Psoas muscle (tissue), 8 donors: ENCODE data around the gene PTPRD. TPM values are rescaled to one million over a fixed set of nuclear protein-coding genes. Genes with fewer than 3 reads are reported as not detected.

ENCODE experiments used
- ATAC-seq, 4 donors: fragments of 200-7000 bp; cut with Tn5 transposase; one replicate each; pipeline ENCODE4 v1.9.1; 2020; ENCODE audit warnings: moderate library complexity in 3 of 4, mild to moderate bottlenecking in 2 of 4
- DNase-seq, 2 donors: peaks; one replicate each; pipeline ENCODE4 v3.0.0-alpha.2; 2020
- H3K27ac ChIP-seq: fragments of 200-600 bp; one replicate; pipeline ENCODE4 v1.8.0; 2022
- H3K27me3 ChIP-seq, 3 donors: fragments of 200-600 bp in 1 of 3; one replicate each; pipeline versions ENCODE4 v1.6.1 to v1.8.0; 2013 to 2022; ENCODE audit warnings: low read length in 2 of 3, mild to moderate bottlenecking in 2 of 3, moderate library complexity in 1 of 3; ENCODE audit not compliant: insufficient read depth in 3 of 3
- H3K36me3 ChIP-seq, 2 donors: fragments of 200-600 bp in 1 of 2; one replicate each; pipeline versions ENCODE4 v1.6.1 to v1.8.0; 2013 to 2022; ENCODE audit warnings: low read depth in 1 of 2, mild to moderate bottlenecking in 1 of 2, moderate library complexity in 1 of 2; ENCODE audit not compliant: insufficient read depth in 1 of 2
- H3K4me1 ChIP-seq: fragments of 200-600 bp; one replicate; pipeline ENCODE4 v1.8.0; 2022
- H3K4me3 ChIP-seq: fragments of 200-600 bp; one replicate; pipeline ENCODE4 v1.8.0; 2022; ENCODE audit warnings: mild to moderate bottlenecking
- H3K9me3 ChIP-seq: fragments of 200-600 bp; one replicate; pipeline ENCODE4 v1.8.0; 2022
- WGBS, 3 donors: extraction: QIAGEN DNeasy Blood & Tissue Kit; methylation state at CpG; one replicate each; pipeline versions ENCODE4 v1.1.6 to v1.1.7; 2013; 5-methylcytosine and 5-hydroxymethylcytosine counted together
- intact Hi-C, 2 donors: fragments of 100-400 bp; cut with DNase I; formaldehyde crosslinking; loops; one replicate each; pipeline versions ENCODE4 v1.11.0 to v1.14.2; 2022
- polyA plus RNA-seq, 3 donors: library from polyadenylated mRNA; stranded (reverse); fragments of 200-250 nt; gene quantifications; one replicate each; pipeline ENCODE4 v1.2.3, GENCODE V29; 2013
- total RNA-seq, 4 donors: library from RNA; stranded (reverse); fragmentation: NEBNext Ultra II Directional in 2 of 4; extraction: Animal tissue kit (Norgen Biotek cat#: 25700) in 2 of 4; gene quantifications; one replicate each; pipeline versions ENCODE4 v1.2.1 to v1.2.4, GENCODE V29; 2021 to 2023
- TF ChIP-seq, protein P1 (sequence below): fragments of 200-600 bp; IDR thresholded peaks from one replicate; pipeline ENCODE4 v1.8.0; 2022; ENCODE audit warnings: antibody characterized with exemption
- donor health status: healthy with polysubstance abuse.
- donor health status: DM: no; HTN: no; CAD: no; lungs with moderate emphysema.
- donor health status: Bipolar disorder and iron deficiency.
- donor health status: healthy.
- donor health status: DM: yes; HTN: yes; CAD: no.
- donor health status: DM: no; HTN: no; CAD: no.
- donor health status: DM: no; HTN: no; CAD: no.
- donor health status: DM: yes; HTN: yes; CAD: no.

Gene PTPRD
- total and polyA plus RNA-seq, 7 donors, result 0.44 to 3.1 (median 0.91) TPM

DNA sequence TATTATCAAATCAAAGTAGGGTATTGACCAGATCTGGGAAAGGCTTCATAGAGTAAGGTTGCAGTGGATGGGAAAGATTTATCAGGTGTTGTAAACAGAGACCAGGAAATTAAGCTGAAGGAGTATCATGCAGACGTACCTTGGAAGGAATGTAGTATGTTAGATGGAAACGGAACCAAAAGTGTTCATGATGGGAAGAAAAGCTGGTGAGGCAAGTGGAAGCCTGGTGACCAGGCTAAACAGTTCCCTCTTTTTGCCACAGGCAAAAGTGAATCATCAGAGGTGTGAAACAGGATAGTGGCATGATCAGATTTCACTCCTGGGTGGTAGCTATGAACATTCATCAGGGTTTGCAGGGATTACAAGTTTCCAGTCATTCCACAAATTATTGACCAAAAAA is 2033.1 kb downstream of the PTPRD start:
- WGBS, 3 donors, result 50 to 81% (median 60%) methylated on average over 2 of the region's 2 CpGs
- intact Hi-C loops, result no loop called here
- ATAC-seq (no peak), DNase-seq (no peak)
- no peaks in the 10 kb centered on the region for H3K4me1 ChIP-seq
- no peaks in the 10 kb centered on the region for H3K36me3 ChIP-seq
- TF ChIP-seq, protein P1, sequence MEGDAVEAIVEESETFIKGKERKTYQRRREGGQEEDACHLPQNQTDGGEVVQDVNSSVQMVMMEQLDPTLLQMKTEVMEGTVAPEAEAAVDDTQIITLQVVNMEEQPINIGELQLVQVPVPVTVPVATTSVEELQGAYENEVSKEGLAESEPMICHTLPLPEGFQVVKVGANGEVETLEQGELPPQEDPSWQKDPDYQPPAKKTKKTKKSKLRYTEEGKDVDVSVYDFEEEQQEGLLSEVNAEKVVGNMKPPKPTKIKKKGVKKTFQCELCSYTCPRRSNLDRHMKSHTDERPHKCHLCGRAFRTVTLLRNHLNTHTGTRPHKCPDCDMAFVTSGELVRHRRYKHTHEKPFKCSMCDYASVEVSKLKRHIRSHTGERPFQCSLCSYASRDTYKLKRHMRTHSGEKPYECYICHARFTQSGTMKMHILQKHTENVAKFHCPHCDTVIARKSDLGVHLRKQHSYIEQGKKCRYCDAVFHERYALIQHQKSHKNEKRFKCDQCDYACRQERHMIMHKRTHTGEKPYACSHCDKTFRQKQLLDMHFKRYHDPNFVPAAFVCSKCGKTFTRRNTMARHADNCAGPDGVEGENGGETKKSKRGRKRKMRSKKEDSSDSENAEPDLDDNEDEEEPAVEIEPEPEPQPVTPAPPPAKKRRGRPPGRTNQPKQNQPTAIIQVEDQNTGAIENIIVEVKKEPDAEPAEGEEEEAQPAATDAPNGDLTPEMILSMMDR, result no peak
- H3K27me3 ChIP-seq, result no peaks in the 10 kb centered on the region
- H3K4me3 ChIP-seq, result no peak overlapping the region
- no peak overlapping the region for H3K27ac ChIP-seq
- H3K9me3 ChIP-seq, result no peaks in the 10 kb centered on the region

DNA sequence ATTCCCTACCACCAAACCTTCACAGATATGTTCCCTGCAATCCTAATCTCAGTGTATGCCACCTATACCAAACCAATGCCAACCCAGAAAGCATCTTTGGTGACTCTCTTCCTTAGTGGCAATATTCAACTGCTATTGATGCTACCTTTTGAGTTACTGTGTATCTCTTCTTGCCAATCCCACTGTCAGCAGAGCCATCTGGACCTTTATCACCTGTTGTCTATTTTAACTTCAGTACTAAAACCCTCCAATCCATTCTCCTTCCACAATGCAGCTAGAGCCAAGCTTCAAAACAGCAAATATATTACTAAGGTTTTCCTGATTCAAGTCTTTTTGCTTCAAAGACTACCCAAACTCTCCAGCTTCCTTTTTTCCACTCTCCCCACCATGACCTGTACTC is 2036.1 kb downstream of the PTPRD start:
- ATAC-seq, result no peak
- intact Hi-C loops, result no loop called here
- H3K9me3 ChIP-seq, result no peaks in the 10 kb centered on the region

DNA sequence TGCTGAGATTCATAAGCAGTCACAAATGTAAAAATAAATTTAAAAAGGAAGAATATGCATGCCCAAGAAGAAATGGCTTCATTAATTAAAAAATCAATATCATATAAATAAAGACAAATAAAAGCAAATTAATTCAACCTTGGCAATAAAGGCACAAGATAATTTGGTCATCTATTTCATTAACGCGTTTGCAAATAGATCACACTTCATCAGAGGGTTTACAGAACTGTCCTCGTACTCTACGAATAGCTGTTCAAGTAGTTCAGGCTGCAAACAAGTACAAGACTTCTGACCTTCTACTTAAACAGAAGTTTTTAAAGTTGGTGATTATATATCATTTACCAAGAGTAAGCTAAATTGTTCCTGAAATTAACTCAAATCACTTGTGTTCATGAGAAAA is 2038.0 kb downstream of the PTPRD start:
- no peaks in the 10 kb centered on the region for H3K4me1 ChIP-seq
- no peak overlapping the region for H3K4me3 ChIP-seq
- no peaks in the 10 kb centered on the region for H3K36me3 ChIP-seq
- no peaks in the 10 kb centered on the region for H3K9me3 ChIP-seq
- no peak for DNase-seq
- TF ChIP-seq, protein P1, result no peak
- 92 to 100% (median 95%) methylated on average over 4 of the region's 4 CpGs for WGBS, 3 donors
- no peak overlapping the region for H3K27ac ChIP-seq
- intact Hi-C loops, result no loop called here
- no peak for ATAC-seq
- no peaks in the 10 kb centered on the region for H3K27me3 ChIP-seq

More for the DNA sequence above, 2036.1 kb downstream of the PTPRD start:
- no peaks in the 10 kb centered on the region for H3K4me1 ChIP-seq
- H3K36me3 ChIP-seq, result no peaks in the 10 kb centered on the region
- no peak for DNase-seq
- H3K4me3 ChIP-seq, result no peak overlapping the region
- no peak overlapping the region for H3K27ac ChIP-seq
- TF ChIP-seq, protein P1, result no peak
- H3K27me3 ChIP-seq, result no peaks in the 10 kb centered on the region

DNA sequence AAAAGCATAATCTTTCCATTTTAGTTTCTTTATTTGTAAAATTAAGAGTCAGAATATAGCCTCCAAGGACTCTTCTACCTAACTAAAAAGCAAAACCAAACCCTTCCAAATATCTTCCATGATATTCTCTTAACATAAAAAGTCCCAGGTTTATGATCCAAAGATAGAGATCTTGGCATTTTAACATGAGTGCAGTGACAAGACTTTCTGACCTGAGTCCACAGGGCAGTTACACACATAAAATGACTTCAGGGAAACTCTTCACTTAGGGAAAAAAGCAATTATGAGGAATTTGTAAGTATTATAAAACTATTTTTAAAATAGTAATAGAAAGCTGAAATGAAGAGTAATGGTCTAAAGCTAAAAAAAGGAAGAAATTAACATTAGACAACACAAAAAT is 2040.6 kb downstream of the PTPRD start:
- ATAC-seq, result no peak
- Histone ChIP-seq H3K9me3 (no peaks in the 10 kb centered on the region), H3K4me3 (no peak overlapping the region), H3K27me3 (no peaks in the 10 kb centered on the region), H3K36me3 (no peaks in the 10 kb centered on the region), H3K27ac (no peak overlapping the region), H3K4me1 (no peaks in the 10 kb centered on the region)
- intact Hi-C loops, result no loop called here
- no peak for DNase-seq
- TF ChIP-seq, protein P1, result no peak

DNA sequence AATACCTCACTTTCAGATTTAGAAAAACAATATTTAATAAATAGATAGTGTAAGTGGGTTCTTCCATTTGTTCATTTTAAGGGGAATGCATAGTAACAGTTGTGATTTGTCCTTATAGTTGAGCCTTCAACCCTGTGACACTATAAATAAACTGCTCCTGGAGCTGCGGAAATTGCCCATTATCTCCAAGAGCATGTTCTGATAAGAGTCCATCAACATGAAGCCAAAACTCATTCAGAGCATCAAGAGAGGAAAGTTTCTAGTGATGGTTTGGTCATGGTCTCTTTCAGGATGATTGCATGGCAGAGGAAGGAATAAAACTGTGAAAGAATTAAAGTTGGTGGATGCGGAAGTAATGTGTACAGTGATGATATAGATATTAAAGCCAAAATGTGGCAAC is 2041.2 kb downstream of the PTPRD start:
- WGBS, 3 donors, result 85 to 98% (median 89%) methylated on average over 2 of the region's 2 CpGs
- no peak for ATAC-seq

More for the DNA sequence above, 2041.2 kb downstream of the PTPRD start:
- DNase-seq, result no peak
- H3K27me3 ChIP-seq, result no peaks in the 10 kb centered on the region
- H3K4me3 ChIP-seq, result no peak overlapping the region
- intact Hi-C loops, result no loop called here
- no peaks in the 10 kb centered on the region for H3K9me3 ChIP-seq
- H3K4me1 ChIP-seq, result no peaks in the 10 kb centered on the region
- H3K27ac ChIP-seq, result no peak overlapping the region
- no peaks in the 10 kb centered on the region for H3K36me3 ChIP-seq
- TF ChIP-seq, protein P1, result no peak
